Neuronal stem cell (in vitro differentiated cells): ENCODE data around the gene NHLRC4.

Source experiments
- DNase-seq: peaks from one replicate; pipeline ENCODE4 v3.0.0-alpha.2; 2013; ENCODE audit warnings: low spot score
- H2AFZ ChIP-seq: one replicate; pipeline ENCODE4 v1.6.1; 2013; ENCODE audit warnings: mild to moderate bottlenecking, low read length, inconsistent platforms
- H2AK5ac ChIP-seq: 2 replicates; pipeline ENCODE4 v1.6.1; 2013; ENCODE audit warnings: low read depth, mild to moderate bottlenecking, inconsistent platforms, low read length, moderate library complexity, mixed read lengths
- H2BK120ac ChIP-seq: 2 replicates; pipeline ENCODE4 v1.6.1; 2013; ENCODE audit warnings: low read depth, mild to moderate bottlenecking, inconsistent platforms, low read length, moderate library complexity, mixed read lengths
- H2BK12ac ChIP-seq: one replicate; pipeline ENCODE4 v1.6.1; 2013; ENCODE audit warnings: low read length, inconsistent platforms
- H2BK15ac ChIP-seq: 2 replicates; pipeline ENCODE4 v1.6.1; 2013; ENCODE audit warnings: mild to moderate bottlenecking, low read length, inconsistent platforms, mixed read lengths
- H2BK5ac ChIP-seq: one replicate; pipeline ENCODE4 v1.6.1; 2013; ENCODE audit warnings: inconsistent platforms, mild to moderate bottlenecking, low read length, moderate library complexity
- H3K14ac ChIP-seq: one replicate; pipeline ENCODE4 v1.6.1; 2013; ENCODE audit warnings: low read length, inconsistent platforms
- H3K18ac ChIP-seq: 2 replicates; pipeline ENCODE4 v1.6.1; 2013; ENCODE audit warnings: low read length, inconsistent platforms
- H3K23ac ChIP-seq: 2 replicates; pipeline ENCODE4 v1.6.1; 2013; ENCODE audit warnings: low read depth, mild to moderate bottlenecking, mixed read lengths, low read length, inconsistent platforms; ENCODE audit not compliant: poor library complexity
- H3K27ac ChIP-seq: replicated peaks from 3 replicates; pipeline ENCODE4 v1.5.1; 2013; ENCODE audit warnings: low read length, inconsistent platforms
- H3K27me3 ChIP-seq, 3 experiments: 2 replicates each; pipeline ENCODE4 v1.6.1; 2013; ENCODE audit warnings: low read length in 3 of 3, mild to moderate bottlenecking in 2 of 3, inconsistent platforms in 1 of 3, low read depth in 1 of 3, mixed read lengths in 1 of 3, moderate library complexity in 1 of 3; ENCODE audit not compliant: control insufficient read depth in 3 of 3, insufficient read depth in 3 of 3
- H3K36me3 ChIP-seq, 2 donors: replicated peaks in 1 of 2; 2 replicates each; pipeline ENCODE4 v1.6.1; 2013; ENCODE audit warnings: low read length in 2 of 2; ENCODE audit not compliant: control insufficient read depth in 2 of 2, insufficient read depth in 2 of 2
- H3K4ac ChIP-seq: 2 replicates; pipeline ENCODE4 v1.6.1; 2013; ENCODE audit warnings: inconsistent platforms, mild to moderate bottlenecking, low read length, moderate library complexity
- H3K4me1 ChIP-seq, 2 donors: 1 replicate in 1 of 2; 2 replicates in 1 of 2; pipeline ENCODE4 v1.6.1; 2013; ENCODE audit warnings: low read length in 2 of 2, low read depth in 1 of 2; ENCODE audit not compliant: control insufficient read depth in 2 of 2, insufficient read depth in 1 of 2
- H3K4me2 ChIP-seq: one replicate; pipeline ENCODE4 v1.6.1; 2013; ENCODE audit warnings: mild to moderate bottlenecking, low read length, inconsistent platforms; ENCODE audit not compliant: insufficient read depth, poor library complexity, severe bottlenecking
- H3K4me3 ChIP-seq, 2 donors: 2 replicates each; pipeline ENCODE4 v1.5.1; 2013; ENCODE audit warnings: low read length in 2 of 2, mild to moderate bottlenecking in 2 of 2, inconsistent platforms in 1 of 2, moderate library complexity in 1 of 2
- H3K79me1 ChIP-seq: one replicate; pipeline ENCODE4 v1.6.1; 2013; ENCODE audit warnings: low read depth, mild to moderate bottlenecking, inconsistent platforms, low read length, moderate library complexity
- H3K9ac ChIP-seq: one replicate; pipeline ENCODE4 v1.6.1; 2013; ENCODE audit warnings: mild to moderate bottlenecking, low read depth, low read length, inconsistent platforms; ENCODE audit not compliant: poor library complexity
- H3K9me3 ChIP-seq, 2 donors: replicated peaks in 1 of 2; 2 replicates each; pipeline versions ENCODE3 to v1.6.1; 2013; ENCODE audit warnings: low read length in 2 of 2, mild to moderate bottlenecking in 2 of 2, inconsistent platforms in 1 of 2, low read depth in 1 of 2, mixed read lengths in 1 of 2, moderate library complexity in 1 of 2; ENCODE audit not compliant: control insufficient read depth in 2 of 2, insufficient read depth in 1 of 2
- H4K8ac ChIP-seq: one replicate; pipeline ENCODE4 v1.6.1; 2013; ENCODE audit warnings: low read depth, mild to moderate bottlenecking, inconsistent platforms, low read length, moderate library complexity
- H4K91ac ChIP-seq: one replicate; pipeline ENCODE4 v1.6.1; 2013; ENCODE audit warnings: low read length, low read depth, mild to moderate bottlenecking, inconsistent platforms; ENCODE audit not compliant: poor library complexity
- WGBS, 2 donors: extraction: QIAGEN DNeasy Blood & Tissue Kit; methylation state at CpG; one replicate each; pipeline ENCODE4 v1.1.7; 2013; ENCODE audit warnings: missing lambda C conversion rate in 2 of 2, mixed read lengths in 1 of 2; ENCODE audit not compliant: insufficient read length in 2 of 2, insufficient replicate concordance in 1 of 2; ENCODE audit errors: extremely low coverage in 2 of 2; 5-methylcytosine and 5-hydroxymethylcytosine counted together

The NHLRC4 gene

GRCh38 chr16:563072-563644 lies 3.6 kb upstream of the NHLRC4 start:
- DNase-seq: no peak
- WGBS, 2 donors: no CpG with 5 or more reads among the region's 30 CpGs
- H3K14ac ChIP-seq: no peak overlapping the region
- peak overlapping the region; percentile 55 for H3K23ac ChIP-seq
- no peak overlapping the region for H2AFZ ChIP-seq
- H3K4me2 ChIP-seq: no peak overlapping the region
- H2BK120ac ChIP-seq: no peak overlapping the region
- H3K79me1 ChIP-seq: peaks cover 5% of the 10 kb centered on the region
- no peaks in the 10 kb centered on the region for H3K36me3 ChIP-seq
- H2BK12ac ChIP-seq: peak overlapping the region; percentile 58
- peaks cover 0 to 30% of the 10 kb centered on the region in 2 donors for H3K4me1 ChIP-seq
- H2BK15ac ChIP-seq: peak overlapping the region; percentile 89
- no peak overlapping the region for H3K4me3 ChIP-seq
- H2AK5ac ChIP-seq: peak overlapping the region; percentile 63
- H3K9me3 ChIP-seq: peaks cover 0 to 2% of the 10 kb centered on the region in 2 donors
- peaks cover 14 to 49% (median 43%) of the 10 kb centered on the region in 3 experiments for H3K27me3 ChIP-seq
- H2BK5ac ChIP-seq: no peak overlapping the region
- H4K91ac ChIP-seq: no peak overlapping the region
- H3K9ac ChIP-seq: no peak overlapping the region
- no peak overlapping the region for H3K18ac ChIP-seq
- H3K4ac ChIP-seq: no peak overlapping the region
- H3K27ac ChIP-seq: no peak overlapping the region
- H4K8ac ChIP-seq: no peak overlapping the region

GRCh38 chr16:564690-565418 lies 2.0 kb upstream of the NHLRC4 start:
- WGBS, 2 donors: no CpG with 5 or more reads among the region's 42 CpGs
- H3K4me3 ChIP-seq: no peak overlapping the region
- peak overlapping the region; percentile 58 for H2BK12ac ChIP-seq
- H2BK5ac ChIP-seq: peak overlapping the region; percentile 39
- peak overlapping the region; percentile 81 for H2AFZ ChIP-seq
- H2BK15ac ChIP-seq: peak overlapping the region; percentile 49
- no peak overlapping the region for H4K91ac ChIP-seq
- no peak overlapping the region for H4K8ac ChIP-seq
- peaks cover 0 to 2% of the 10 kb centered on the region in 2 donors for H3K9me3 ChIP-seq
- no peak overlapping the region for H2BK120ac ChIP-seq
- H3K36me3 ChIP-seq: no peaks in the 10 kb centered on the region
- H2AK5ac ChIP-seq: peak overlapping the region; percentile 70
- H3K4me2 ChIP-seq: no peak overlapping the region
- H3K4me1 ChIP-seq: peaks cover 3 to 36% of the 10 kb centered on the region in 2 donors
- no peak overlapping the region for H3K18ac ChIP-seq
- peak overlapping the region; percentile 38 for H3K14ac ChIP-seq
- H3K27ac ChIP-seq: no peak overlapping the region
- H3K9ac ChIP-seq: peak overlapping the region; percentile 50
- H3K23ac ChIP-seq: peak overlapping the region; percentile 85
- no peak for DNase-seq
- H3K27me3 ChIP-seq: peaks cover 7 to 32% (median 26%) of the 10 kb centered on the region in 3 experiments
- H3K79me1 ChIP-seq: peaks cover 4% of the 10 kb centered on the region
- no peak overlapping the region for H3K4ac ChIP-seq

- WGBS, 2 donors: no CpG with 5 or more reads among the region's 35 CpGs
- no peak for DNase-seq
- H3K27ac ChIP-seq: no peak overlapping the region
Observed at GRCh38 chr16:565419-566330, 1.1 kb upstream of the NHLRC4 start.

More at GRCh38 chr16:565419-566330, 1.1 kb upstream of the NHLRC4 start:
- Histone ChIP-seq H3K79me1 (peaks cover 8% of the 10 kb centered on the region), H3K9me3 (peaks cover 0 to 2% of the 10 kb centered on the region in 2 donors), H2BK15ac (peak overlapping the region; percentile 92), H3K4me2 (no peak overlapping the region), H3K36me3 (no peaks in the 10 kb centered on the region), H3K9ac (peak overlapping the region; percentile 60), H2BK12ac (peak overlapping the region; percentile 58), H3K18ac (peak overlapping the region; percentile 76), H2AFZ (peak overlapping the region; percentile 81), H3K27me3 (peaks cover 5 to 28% (median 18%) of the 10 kb centered on the region in 3 experiments), H4K8ac (no peak overlapping the region), H3K14ac (peak overlapping the region; percentile 38), H2BK120ac (no peak overlapping the region), H3K4ac (no peak overlapping the region), H3K23ac (peak overlapping the region; percentile 98), H3K4me1 (peaks cover 4 to 36% of the 10 kb centered on the region in 2 donors), H4K91ac (no peak overlapping the region), H3K4me3 (no peak overlapping the region), H2AK5ac (peak overlapping the region; percentile 75), H2BK5ac (peak overlapping the region; percentile 87)
